Thymus (tissue), 11 donors: Measurements from ENCODE around the gene NREP. TPM values are rescaled to one million over a fixed set of nuclear protein-coding genes. Genes with fewer than 3 reads are reported as not detected.
A peak's percentile ranks its signal among the peaks of the same experiment; 100 is the strongest.

ENCODE experiments used
- DNase-seq, 9 donors: peaks; one replicate each; pipeline ENCODE4 v3.0.0-alpha.2; 2013; ENCODE audit warnings: low spot score in 9 of 9, low read depth in 6 of 9, missing footprints in 1 of 9
- H3K27ac ChIP-seq, 2 donors: one replicate each; pipeline ENCODE4 v1.5.1; 2013; ENCODE audit warnings: control low read depth in 1 of 2, low read depth in 1 of 2, low read length in 1 of 2, mild to moderate bottlenecking in 1 of 2, moderate library complexity in 1 of 2
- H3K27me3 ChIP-seq, 2 donors: one replicate each; pipeline ENCODE4 v1.5.1; 2013; ENCODE audit warnings: low read length in 1 of 2; ENCODE audit not compliant: control insufficient read depth in 2 of 2, insufficient read depth in 1 of 2
- H3K36me3 ChIP-seq, 2 donors: one replicate each; pipeline ENCODE4 v1.5.1; 2013; ENCODE audit warnings: low read length in 1 of 2, mild to moderate bottlenecking in 1 of 2, moderate library complexity in 1 of 2; ENCODE audit not compliant: control insufficient read depth in 2 of 2, insufficient read depth in 2 of 2
- H3K4me1 ChIP-seq, 2 donors: one replicate each; pipeline ENCODE4 v1.5.1; 2013; ENCODE audit warnings: low read length in 2 of 2; ENCODE audit not compliant: control insufficient read depth in 2 of 2, insufficient read depth in 2 of 2
- H3K4me3 ChIP-seq, 2 donors: one replicate each; pipeline ENCODE4 v1.5.1; 2013; ENCODE audit warnings: low read length in 2 of 2, control low read depth in 1 of 2, mild to moderate bottlenecking in 1 of 2
- H3K9me3 ChIP-seq, 2 donors: one replicate each; pipeline ENCODE4 v1.5.1; 2013; ENCODE audit warnings: low read length in 1 of 2, mild to moderate bottlenecking in 1 of 2; ENCODE audit not compliant: control insufficient read depth in 2 of 2, insufficient read depth in 1 of 2
- WGBS: extraction: QIAGEN DNeasy Blood & Tissue Kit; methylation state at CpG from one replicate; pipeline ENCODE4 v1.1.7; 2013; 5-methylcytosine and 5-hydroxymethylcytosine counted together
- polyA plus RNA-seq: library from polyadenylated mRNA; stranded (reverse); fragments of 200-250 nt; gene quantifications from one replicate; pipeline ENCODE4 v1.2.3, GENCODE V29; 2013
- total RNA-seq: library from RNA; stranded (reverse); fragments of 120-200 nt; gene quantifications from one replicate; pipeline ENCODE4 v1.2.4, GENCODE V29; 2013
- donor health status: healthy.

The NREP gene
- total and polyA plus RNA-seq, 2 donors: 76.6 to 173 TPM

GRCh38 chr5:111682641-111683040 lies 74.4 kb downstream of the NREP start:
- WGBS: 98% methylated on average over 6 of the region's 6 CpGs
- no peaks in the 10 kb centered on the region for H3K27me3 ChIP-seq
- DNase-seq: no peak
- no peaks in the 10 kb centered on the region for H3K36me3 ChIP-seq
- H3K4me3 ChIP-seq: no peak overlapping the region
- no peak overlapping the region for H3K27ac ChIP-seq
- H3K9me3 ChIP-seq: no peaks in the 10 kb centered on the region
- peaks cover 0 to 5% of the 10 kb centered on the region in 2 donors for H3K4me1 ChIP-seq

GRCh38 chr5:111682121-111682520 lies 74.9 kb downstream of the NREP start:
- Histone ChIP-seq H3K27ac (no peak overlapping the region), H3K4me1 (peaks cover 0 to 5% of the 10 kb centered on the region in 2 donors), H3K36me3 (no peaks in the 10 kb centered on the region), H3K9me3 (no peaks in the 10 kb centered on the region), H3K27me3 (no peaks in the 10 kb centered on the region), H3K4me3 (no peak overlapping the region)
- no peak for DNase-seq
- 95% methylated on average over 6 of the region's 6 CpGs for WGBS

GRCh38 chr5:111681414-111682120 lies 75.4 kb downstream of the NREP start:
- peaks cover 0 to 5% of the 10 kb centered on the region in 2 donors for H3K4me1 ChIP-seq
- DNase-seq: no peak
- 94% methylated on average over 8 of the region's 8 CpGs for WGBS
- H3K36me3 ChIP-seq: no peaks in the 10 kb centered on the region
- no peaks in the 10 kb centered on the region for H3K27me3 ChIP-seq
- peak overlapping the region in 1 of 2 donors; percentile 48 for H3K27ac ChIP-seq
- no peak overlapping the region for H3K4me3 ChIP-seq
- no peaks in the 10 kb centered on the region for H3K9me3 ChIP-seq

- H3K36me3 ChIP-seq: no peaks in the 10 kb centered on the region
- WGBS: 89% methylated on average over 6 of the region's 6 CpGs
- H3K9me3 ChIP-seq: no peaks in the 10 kb centered on the region
- no peaks in the 10 kb centered on the region for H3K27me3 ChIP-seq
- no peak overlapping the region for H3K4me3 ChIP-seq
- peak in 1 of 9 donors; percentile 27 for DNase-seq
- H3K4me1 ChIP-seq: peaks cover 0 to 5% of the 10 kb centered on the region in 2 donors
- H3K27ac ChIP-seq: peak overlapping the region in 1 of 2 donors; percentile 48
These were observed 76.1 kb downstream of the NREP start for GRCh38 chr5:111680737-111681413.

GRCh38 chr5:111679611-111680010 lies 77.4 kb downstream of the NREP start:
- Histone ChIP-seq H3K4me3 (no peak overlapping the region), H3K9me3 (no peaks in the 10 kb centered on the region), H3K36me3 (no peaks in the 10 kb centered on the region), H3K27ac (no peak overlapping the region), H3K4me1 (peaks cover 0 to 5% of the 10 kb centered on the region in 2 donors), H3K27me3 (no peaks in the 10 kb centered on the region)
- DNase-seq: no peak
- 99% methylated on average over 8 of the region's 8 CpGs for WGBS

Other genes with a start within 250 kb of the NREP start
- 11.9 TPM for gene STARD4, start 244.7 kb downstream of the NREP start, total RNA-seq
- gene STARD4, start 244.7 kb downstream of the NREP start, polyA plus RNA-seq: 7.0 TPM